Limb (tissue), 2 donors: ENCODE results near the gene PCNX1.

ENCODE experiments used
- DNase-seq, 2 donors: peaks; one replicate each; pipeline ENCODE4 v3.0.0-alpha.2; 2016; ENCODE audit errors: extremely low spot score in 2 of 2

Gene PCNX1

DNA sequence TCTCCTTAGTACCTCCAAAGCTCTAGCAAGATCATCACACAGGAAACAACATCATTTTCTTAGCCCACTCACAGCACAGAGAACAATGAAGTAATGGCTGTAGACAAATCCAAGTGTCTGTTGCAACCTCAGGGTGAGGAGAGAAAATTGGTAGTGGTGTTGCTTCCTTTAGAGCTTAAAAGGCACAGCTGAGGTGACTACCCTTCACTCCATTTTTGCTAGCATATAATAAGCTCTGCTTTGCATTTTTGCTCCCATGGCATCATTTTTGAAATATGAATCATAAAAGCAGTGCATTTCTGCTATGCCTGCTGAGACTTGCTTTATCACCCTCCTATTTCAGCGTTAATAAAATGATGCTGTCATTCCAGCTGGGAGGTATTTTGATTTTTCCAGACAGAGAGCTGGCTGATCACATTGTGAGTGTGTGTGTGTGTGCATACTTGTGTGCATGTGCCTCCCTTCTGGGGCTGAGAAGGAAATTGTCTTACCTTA is 18.5 kb upstream of the PCNX1 start:
- no peak for DNase-seq

DNA sequence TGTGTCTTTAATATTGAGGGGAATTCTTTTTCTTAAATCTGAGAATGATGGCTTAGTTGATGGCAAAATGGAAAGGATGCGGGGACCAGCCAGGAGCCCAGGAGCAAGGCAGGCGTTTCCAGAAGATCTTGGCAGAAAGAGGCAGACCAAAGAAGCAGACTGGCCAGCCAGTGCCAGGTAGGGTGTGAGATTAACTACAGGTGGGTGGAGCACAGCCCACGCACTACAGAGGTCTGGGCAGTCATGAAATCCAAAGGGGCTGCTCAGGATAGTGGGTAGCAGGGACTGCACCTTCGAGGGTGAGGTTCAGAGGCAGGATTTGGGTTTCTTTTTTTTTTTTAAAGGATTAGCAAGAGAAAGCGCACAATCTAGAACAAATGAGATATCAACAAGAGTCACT is 17.7 kb upstream of the PCNX1 start:
- no peak for DNase-seq

DNA sequence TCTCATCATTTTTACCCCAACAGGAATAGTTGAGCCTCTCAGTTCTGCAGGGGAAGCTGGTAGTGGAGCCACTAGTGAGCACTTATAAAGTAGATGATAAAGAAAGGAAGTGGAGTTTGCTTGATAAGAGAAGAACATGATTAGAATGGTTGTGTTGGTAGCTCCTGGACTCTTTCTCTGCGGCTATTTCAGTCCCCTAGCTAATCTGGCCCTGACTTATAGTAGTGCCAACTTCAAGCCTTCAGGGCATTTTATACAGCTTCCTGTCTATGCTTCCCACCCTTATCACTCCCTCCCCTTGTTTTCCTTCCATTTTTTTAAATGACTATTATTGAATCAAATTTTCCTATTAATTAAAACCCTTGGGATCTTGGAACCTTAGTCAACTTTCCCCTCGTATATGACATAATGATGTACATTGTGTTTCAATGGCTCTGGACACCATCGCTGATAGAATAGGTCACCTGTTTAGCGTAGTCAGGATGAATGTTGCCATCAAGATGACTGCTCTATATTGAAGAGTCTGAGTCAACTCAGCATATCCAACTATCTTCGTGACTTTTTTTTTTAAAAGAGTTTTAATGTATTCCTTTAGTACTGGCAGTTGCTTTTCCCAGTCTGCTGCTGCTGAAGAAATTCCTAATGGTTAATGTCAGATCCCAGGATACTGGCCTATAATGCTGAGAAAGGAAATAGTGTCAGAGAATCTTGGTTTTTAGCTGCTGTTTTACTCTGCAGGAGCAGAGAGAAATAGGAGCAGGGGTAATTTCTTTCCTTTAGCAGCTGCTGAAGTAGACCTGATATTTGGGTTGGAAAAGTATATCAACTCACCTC is 16.2 kb upstream of the PCNX1 start:
- DNase-seq = no peak

DNA sequence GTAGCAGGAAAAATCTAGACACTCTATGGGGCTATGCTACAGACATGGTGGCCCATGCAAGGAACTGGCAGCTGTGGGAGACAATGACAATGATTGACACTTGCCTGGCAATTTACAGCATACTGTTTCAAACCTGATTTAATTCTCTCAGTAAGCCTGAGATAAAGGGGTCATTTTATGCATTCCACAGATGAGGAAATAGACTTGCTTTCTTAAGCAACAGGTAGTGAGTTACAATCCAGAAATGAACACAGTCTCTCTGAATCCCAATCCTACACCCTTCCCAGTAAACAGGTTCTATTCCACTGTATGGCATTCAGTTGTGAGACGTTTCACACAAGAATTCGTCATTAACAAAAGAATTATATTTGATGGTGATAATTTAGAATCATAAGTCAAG is 15.5 kb upstream of the PCNX1 start:
- no peak for DNase-seq

DNA sequence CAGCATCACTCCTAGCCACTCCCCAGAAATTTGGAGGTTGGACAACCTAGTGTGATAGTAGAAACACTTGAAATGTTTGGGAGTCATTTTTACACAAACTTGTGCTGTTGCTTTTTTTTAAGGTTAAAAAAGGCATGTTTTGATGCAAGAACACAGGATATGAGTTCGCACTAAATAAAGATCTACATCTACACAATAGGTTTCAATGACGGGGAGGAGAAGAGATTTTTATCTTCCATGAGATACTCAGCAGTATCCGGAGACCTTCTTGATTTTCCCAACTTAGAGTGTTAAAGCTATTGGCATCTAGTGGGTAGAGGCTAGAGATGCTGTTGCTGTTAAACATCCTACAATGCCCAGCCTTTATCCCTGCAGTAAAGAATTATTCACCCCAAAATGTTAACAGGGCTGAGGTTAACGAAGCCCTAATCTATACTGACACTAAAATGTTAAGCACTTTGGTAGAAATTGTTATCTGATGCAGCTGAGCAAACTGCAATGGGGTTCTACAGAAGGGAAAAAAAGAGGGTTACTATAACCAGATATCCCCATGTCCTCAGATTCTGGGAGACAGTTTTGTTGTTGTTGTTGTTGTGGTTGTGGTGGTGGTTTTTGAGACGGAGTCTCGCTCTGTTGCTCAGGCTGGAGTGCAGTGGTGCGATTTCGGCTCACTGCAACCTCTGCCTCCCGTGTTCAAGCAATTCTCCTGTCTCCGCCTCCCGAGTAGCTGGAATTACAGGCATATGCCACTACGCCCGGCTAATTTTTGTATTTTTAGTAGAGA is 14.0 kb upstream of the PCNX1 start:
- no peak for DNase-seq

DNA sequence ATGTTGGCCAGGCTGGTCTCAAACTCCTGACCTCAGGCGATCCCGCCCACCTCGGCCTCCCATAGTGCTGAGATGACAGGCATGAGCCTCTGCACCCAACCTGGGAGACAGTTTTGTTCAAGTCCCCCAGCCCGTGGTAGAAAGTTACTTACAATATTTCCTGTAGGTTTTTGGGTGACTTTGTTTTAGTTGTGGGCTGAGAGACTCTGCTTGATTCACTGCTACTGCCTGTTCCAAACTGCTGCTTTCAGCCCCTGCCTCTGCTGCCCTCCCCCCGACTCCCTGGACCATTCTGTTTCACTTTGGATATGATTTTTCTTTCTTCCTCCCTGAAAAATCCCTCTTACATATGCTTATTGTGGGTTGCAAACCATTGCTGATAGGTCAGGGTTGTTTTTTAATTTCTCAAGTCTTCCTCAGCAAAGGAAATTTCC is 13.4 kb upstream of the PCNX1 start:
- no peak for DNase-seq

- DNase-seq = no peak
Observed at GRCh38 chr14:70894868-70895267, 12.4 kb upstream of the PCNX1 start.

GRCh38 chr14:70896317-70896716 is 10.9 kb upstream of the PCNX1 start:
- no peak for DNase-seq

DNA sequence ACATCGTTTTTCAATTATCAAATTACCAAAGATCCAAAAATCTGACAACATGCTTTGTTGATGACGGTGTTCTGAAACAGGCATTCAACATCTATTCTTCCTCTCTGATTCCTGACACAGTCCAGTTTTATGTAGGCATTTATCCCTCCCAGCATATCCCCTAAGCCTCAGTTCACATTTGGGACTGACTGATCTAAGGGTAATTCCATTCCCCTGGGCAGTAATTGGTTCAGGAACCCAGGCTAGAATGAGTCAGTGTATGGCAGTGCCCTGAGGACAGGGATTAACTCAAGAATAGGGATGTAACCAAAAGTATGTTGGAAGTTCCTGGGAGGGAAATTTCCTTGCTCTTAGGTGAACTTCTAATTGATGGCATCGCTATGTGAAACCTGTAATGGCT is 10.3 kb upstream of the PCNX1 start:
- DNase-seq = no peak

- DNase-seq = peak in 1 of 2 donors; percentile 66
Observed at GRCh38 chr14:70897464-70897863, 9.8 kb upstream of the PCNX1 start.

DNA sequence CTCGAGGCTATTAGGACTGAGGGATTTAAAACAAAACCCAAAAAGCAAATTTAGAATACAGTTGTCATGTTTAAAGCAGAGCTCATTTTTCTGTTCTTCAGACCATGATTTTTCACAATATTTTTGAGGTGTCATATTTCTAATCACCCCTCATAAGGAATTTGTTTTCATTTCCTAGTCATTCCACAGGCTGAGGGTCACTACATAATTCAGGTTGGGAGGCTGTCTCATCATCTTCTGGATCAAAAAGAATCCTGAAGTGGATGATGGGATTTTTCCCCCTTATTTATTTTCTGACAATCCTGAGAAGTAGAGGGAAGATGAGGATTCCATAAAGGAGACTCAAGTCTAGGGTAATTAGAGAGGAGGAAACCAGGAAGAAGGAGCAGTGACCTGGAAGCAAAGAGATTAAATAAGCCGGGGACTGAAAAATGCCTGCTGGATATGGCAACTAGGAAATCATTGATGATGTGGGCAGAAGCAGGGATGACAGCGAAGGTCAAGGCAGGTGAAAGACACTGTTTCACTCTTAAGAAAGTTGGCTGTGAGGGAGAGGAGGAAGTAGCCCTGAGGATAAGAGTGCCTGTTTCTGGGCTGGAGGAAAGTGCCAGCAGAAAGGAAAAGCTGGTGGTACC is 9.0 kb upstream of the PCNX1 start:
- DNase-seq = no peak

- no peak for DNase-seq
Observed at GRCh38 chr14:70901269-70901668, 6.0 kb upstream of the PCNX1 start.

DNA sequence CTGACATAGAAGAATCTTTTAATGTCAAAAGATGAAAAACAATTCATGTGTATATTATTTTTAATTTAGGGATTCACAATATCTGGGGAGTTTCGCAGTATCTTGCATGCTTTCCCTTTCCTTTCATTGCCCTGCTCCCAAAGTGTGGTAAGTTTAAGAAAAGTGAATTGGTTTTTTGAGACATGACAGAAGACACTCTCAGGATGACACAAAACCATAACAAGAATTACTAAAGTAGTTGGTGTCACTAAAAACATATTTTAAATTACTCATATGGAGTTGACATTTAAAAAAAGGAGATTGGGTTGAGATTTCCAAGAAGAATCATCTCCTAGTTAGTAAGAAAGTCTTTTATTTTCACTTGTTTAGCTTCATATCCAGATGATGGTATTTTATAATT is 5.1 kb upstream of the PCNX1 start:
- DNase-seq = no peak

DNA sequence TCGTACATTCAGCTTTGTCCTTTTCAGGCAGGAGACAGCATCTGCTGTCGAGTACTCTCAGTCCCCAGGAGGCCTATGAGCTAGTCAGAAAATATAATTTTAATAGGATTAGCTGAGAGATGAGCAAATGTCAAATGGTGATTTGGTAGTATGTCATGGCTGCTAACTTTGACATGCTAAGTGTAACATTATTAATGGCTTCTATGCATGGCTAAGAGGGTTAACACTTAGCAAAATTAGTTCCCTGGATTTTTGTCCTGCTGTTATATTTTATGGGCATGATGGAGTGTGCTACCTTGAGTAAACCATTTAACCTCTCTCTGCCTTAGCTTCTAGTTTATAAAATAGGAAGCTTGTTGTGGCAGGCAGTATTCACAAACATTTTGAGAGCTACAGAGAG is 2.9 kb upstream of the PCNX1 start:
- no peak for DNase-seq

- DNase-seq = peak; percentile 62 to 79
Observed at GRCh38 chr14:70905301-70905700, 2.0 kb upstream of the PCNX1 start.

DNA sequence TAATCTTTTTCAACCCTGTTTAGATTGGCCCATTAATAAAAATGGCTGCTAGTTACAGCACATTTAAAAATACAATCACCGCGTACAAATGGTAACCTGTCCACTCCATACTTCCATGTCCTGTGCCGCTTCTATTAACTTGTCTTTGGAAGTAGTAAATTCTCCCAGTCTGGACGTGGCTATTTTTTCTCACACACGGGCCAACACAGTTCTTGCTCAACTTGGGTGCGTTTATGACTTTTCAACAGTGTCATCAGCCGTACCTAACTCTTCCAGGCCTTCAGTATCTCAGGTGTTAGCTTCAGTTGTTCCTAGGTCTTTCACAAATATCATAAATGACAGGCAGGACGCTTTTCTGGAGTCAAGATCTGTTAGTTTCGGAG is 475 bp upstream of the PCNX1 start:
- no peak for DNase-seq

- peak in 1 of 2 donors; percentile 76 for DNase-seq
Observed at GRCh38 chr14:70907996-70908934, 1.0 kb downstream of the PCNX1 start.

GRCh38 chr14:70908935-70909641 is 1.8 kb downstream of the PCNX1 start:
- DNase-seq = no peak

- DNase-seq = no peak
Observed at GRCh38 chr14:70909733-70910614, 2.7 kb downstream of the PCNX1 start.
